Right lobe of liver (tissue), 4 donors: Measurements from ENCODE around the gene FAM47E.

Experiments used
- CTCF ChIP-seq, 4 donors: fragments of 200-600 bp in 3 of 4; fragments of 450-650 bp in 1 of 4; IDR thresholded peaks; one replicate each; pipeline versions ENCODE4 v1.5.1 to v1.8.0; 2016 to 2022; ENCODE audit warnings: antibody characterized with exemption in 4 of 4, mild to moderate bottlenecking in 2 of 4
- POLR2A ChIP-seq: fragments of 450-650 bp; IDR thresholded peaks from one replicate; pipeline ENCODE4 v1.6.1; 2017; ENCODE audit warnings: antibody characterized with exemption, mild to moderate bottlenecking
- donor health status: DM: no; HTN: no; CAD: no.
- donor health status: DM: no; HTN: no; CAD: no.
- donor health status: DM: no; HTN: yes; CAD: no.

- TF ChIP-seq POLR2A (no peak), CTCF (IDR thresholded peaks at IDR 0.05) (no peak)
These were observed 6.3 kb downstream of the FAM47E start for GRCh38 chr4:76257824-76258223.
